ENCODE measurements around the gene LRRC3C. TPM values are rescaled to one million over a fixed set of nuclear protein-coding genes. Genes with fewer than 3 reads are reported as not detected.

LRRC3C gene
- total and polyA plus RNA-seq, 7 donors, result 0.07 TPM; not detected in 6

DNA sequence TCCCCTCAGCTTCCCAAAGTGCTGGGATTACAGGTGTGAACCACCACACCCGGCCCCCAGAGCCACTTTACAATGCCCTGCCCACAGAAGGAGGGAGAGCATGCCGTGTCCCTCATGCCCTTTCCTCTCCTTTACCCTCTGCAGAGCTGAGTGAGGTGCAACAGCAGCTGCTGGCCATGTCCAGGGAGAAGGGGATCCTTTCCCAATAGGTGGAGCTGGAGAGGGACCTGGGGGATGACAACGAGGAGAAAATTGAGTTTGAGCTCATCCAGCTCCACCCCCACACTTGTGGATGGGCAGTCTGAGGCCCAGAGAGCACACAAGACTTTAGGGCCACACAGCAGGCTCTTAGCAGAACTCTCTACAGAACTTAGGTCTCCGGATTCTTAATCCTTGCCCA is 27.3 kb downstream of the LRRC3C start:
- no peak for DNase-seq
- no peak overlapping the region for H3K4me3 ChIP-seq
- H3K27me3 ChIP-seq, result no peaks in the 10 kb centered on the region
- no peak overlapping the region for H3K27ac ChIP-seq
- H3K4me1 ChIP-seq, result peaks cover 0 to 17% (median 12%) of the 10 kb centered on the region in 4 donors
- no peaks in the 10 kb centered on the region for H3K36me3 ChIP-seq
- intact Hi-C loops (cut with DNase I), result no loop called here
- 40 to 64% methylated on average over 4 of the region's 4 CpGs for WGBS, 2 donors
- no peak for TF ChIP-seq POLR2A (IDR thresholded peaks at IDR 0.05)
- no peak for TF ChIP-seq POLR2AphosphoS5 (IDR thresholded peaks at IDR 0.05)
- TF ChIP-seq, protein P1, sequence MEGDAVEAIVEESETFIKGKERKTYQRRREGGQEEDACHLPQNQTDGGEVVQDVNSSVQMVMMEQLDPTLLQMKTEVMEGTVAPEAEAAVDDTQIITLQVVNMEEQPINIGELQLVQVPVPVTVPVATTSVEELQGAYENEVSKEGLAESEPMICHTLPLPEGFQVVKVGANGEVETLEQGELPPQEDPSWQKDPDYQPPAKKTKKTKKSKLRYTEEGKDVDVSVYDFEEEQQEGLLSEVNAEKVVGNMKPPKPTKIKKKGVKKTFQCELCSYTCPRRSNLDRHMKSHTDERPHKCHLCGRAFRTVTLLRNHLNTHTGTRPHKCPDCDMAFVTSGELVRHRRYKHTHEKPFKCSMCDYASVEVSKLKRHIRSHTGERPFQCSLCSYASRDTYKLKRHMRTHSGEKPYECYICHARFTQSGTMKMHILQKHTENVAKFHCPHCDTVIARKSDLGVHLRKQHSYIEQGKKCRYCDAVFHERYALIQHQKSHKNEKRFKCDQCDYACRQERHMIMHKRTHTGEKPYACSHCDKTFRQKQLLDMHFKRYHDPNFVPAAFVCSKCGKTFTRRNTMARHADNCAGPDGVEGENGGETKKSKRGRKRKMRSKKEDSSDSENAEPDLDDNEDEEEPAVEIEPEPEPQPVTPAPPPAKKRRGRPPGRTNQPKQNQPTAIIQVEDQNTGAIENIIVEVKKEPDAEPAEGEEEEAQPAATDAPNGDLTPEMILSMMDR (IDR thresholded peaks at IDR 0.05), result no peak
- TF ChIP-seq EP300 (IDR thresholded peaks at IDR 0.05), result no peak
- H3K9me3 ChIP-seq, result no peaks in the 10 kb centered on the region

DNA sequence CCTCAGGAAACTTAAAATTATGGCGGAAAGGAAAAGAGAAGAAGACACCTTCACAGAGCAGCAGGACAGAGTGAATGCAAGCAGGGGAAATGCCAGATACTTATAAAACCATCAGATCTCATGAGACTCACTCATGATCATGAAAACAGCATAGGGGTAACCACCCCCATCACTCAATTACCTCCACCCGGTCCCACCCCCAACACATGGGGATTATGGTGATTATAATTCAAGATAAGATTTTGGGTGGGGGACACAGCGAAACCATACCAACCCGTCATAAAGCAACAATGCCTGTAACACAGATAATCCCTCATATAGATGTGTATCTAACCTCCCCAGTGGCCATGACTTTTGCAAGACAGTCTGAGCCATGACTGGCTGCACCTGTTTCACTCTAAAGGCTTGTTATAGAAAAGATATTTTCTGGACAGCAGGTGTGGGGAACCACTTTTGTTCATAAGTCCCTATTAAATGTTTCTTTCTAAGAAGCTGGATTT is 28.2 kb downstream of the LRRC3C start:
- intact Hi-C loops (cut with DNase I), result no loop called here

DNA sequence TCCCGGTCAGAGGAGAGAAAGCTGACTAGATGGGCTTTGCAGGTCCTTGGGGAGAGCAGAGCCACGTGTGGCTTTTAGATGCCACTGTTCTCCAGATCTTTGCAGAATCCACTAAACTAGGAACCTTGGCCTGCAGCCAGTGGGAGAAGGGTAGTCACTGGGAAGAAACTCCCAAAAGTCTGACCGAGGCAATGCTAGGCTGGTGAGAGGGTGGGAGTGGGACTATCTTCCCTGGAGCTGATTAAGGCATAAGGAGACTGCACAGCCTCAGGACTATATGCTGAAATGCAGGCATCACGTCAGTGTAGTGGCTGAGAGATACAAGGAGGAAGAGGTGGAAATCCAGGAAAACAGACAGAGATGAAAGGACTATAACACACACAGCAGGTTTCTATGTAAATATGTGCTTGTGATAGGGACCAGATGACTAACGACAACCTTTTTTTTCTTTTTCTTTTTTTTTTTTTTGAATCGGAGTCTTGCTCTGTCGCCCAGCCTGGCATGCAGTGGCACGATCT is 33.1 kb downstream of the LRRC3C start:
- no peak for DNase-seq
- H3K36me3 ChIP-seq, result no peaks in the 10 kb centered on the region
- H3K27ac ChIP-seq, result no peak overlapping the region
- H3K4me1 ChIP-seq, result peaks cover 0 to 4% (median 0%) of the 10 kb centered on the region in 4 donors
- 22 to 67% methylated on average over 8 of the region's 8 CpGs for WGBS, 2 donors
- no peak for TF ChIP-seq POLR2A (IDR thresholded peaks at IDR 0.05)
- TF ChIP-seq, protein P1 (IDR thresholded peaks at IDR 0.05), result no peak
- TF ChIP-seq POLR2AphosphoS5 (IDR thresholded peaks at IDR 0.05), result no peak
- no peak overlapping the region for H3K4me3 ChIP-seq
- intact Hi-C loops (cut with DNase I), result no loop called here
- H3K9me3 ChIP-seq, result no peaks in the 10 kb centered on the region
- no peaks in the 10 kb centered on the region for H3K27me3 ChIP-seq

More for the DNA sequence above, 28.2 kb downstream of the LRRC3C start:
- DNase-seq, result no peak
- Histone ChIP-seq H3K27ac (no peak overlapping the region), H3K4me1 (peaks cover 0 to 17% (median 12%) of the 10 kb centered on the region in 4 donors), H3K36me3 (no peaks in the 10 kb centered on the region), H3K27me3 (no peaks in the 10 kb centered on the region), H3K9me3 (no peaks in the 10 kb centered on the region), H3K4me3 (no peak overlapping the region)
- 61 to 72% methylated on average over 4 of the region's 4 CpGs for WGBS, 2 donors
- no peak for TF ChIP-seq POLR2A (IDR thresholded peaks at IDR 0.05)
- TF ChIP-seq EP300 (IDR thresholded peaks at IDR 0.05), result no peak
- no peak for TF ChIP-seq POLR2AphosphoS5 (IDR thresholded peaks at IDR 0.05)
- TF ChIP-seq, protein P1 (IDR thresholded peaks at IDR 0.05), result no peak

DNA sequence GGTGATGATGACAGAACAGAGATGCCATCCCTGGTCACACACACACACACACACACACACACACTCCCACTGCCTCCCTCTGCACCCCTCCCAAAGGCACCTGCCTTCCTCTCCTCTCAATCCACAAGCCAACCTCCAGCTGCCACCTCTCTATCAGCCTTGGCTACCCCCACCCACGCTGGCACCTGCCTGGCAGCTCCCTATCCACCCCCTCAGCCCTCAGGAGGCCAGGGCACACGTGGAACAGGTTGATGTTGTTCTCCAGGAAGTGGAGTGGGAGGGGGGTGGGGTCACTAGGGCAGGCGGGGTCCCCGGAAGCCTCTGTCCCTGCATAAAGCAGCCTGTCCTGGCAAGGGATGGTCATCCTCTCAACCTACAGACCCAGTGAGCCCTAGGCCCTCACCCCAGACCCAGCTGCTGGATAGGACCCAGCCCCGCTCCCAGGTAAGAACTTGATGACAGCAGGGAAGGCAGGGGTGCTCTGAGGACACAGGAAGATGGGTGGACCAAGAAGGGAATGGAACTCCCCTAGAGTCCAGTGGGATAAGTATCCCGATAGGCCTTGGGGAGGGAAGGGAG is 35.2 kb downstream of the LRRC3C start, which contains the start of gene GSDMA:
Gene GSDMA, plus strand, starts transcription at position 363 of the 579 bp plus-strand sequence. CDS start 2,684 bp downstream, outside the sequence.
- TF ChIP-seq, protein P1 (IDR thresholded peaks at IDR 0.05), result no peak
- TF ChIP-seq POLR2AphosphoS5 (IDR thresholded peaks at IDR 0.05) (no peak), POLR2A (IDR thresholded peaks at IDR 0.05) (no peak), EP300 (IDR thresholded peaks at IDR 0.05) (no peak)
- Histone ChIP-seq H3K9me3 (no peaks in the 10 kb centered on the region), H3K27ac (no peak within 1 kb of the TSS), H3K36me3 (no peaks in the 10 kb centered on the region), H3K27me3 (no peaks in the 10 kb centered on the region), H3K4me3 (no peak within 1 kb of the TSS), H3K4me1 (peaks cover 0 to 4% (median 0%) of the 10 kb centered on the region in 4 donors)
- no peak for DNase-seq
- intact Hi-C loops (cut with DNase I), result no loop called here
- WGBS, 2 donors, result 46 to 55% methylated on average over 6 of the region's 6 CpGs

Measured in sigmoid colon (tissue), 7 donors.